Measurements from ENCODE around the gene SH3RF3.
"Not testable (repeated sequence)": the region's sequence is repeated elsewhere in the genome, so short reads cannot be mapped to it uniquely, and the experiment has no call there.

Gene SH3RF3

GRCh38 chr2:109160714-109161440, 31.9 kb downstream of the SH3RF3 start:
- no peak for DNase-seq

GRCh38 chr2:109162367-109162766, 33.4 kb downstream of the SH3RF3 start:
- DNase-seq: not testable (repeated sequence)

GRCh38 chr2:109162999-109163398, 34.0 kb downstream of the SH3RF3 start:
- DNase-seq: no peak

GRCh38 chr2:109164311-109164710, 35.3 kb downstream of the SH3RF3 start:
- no peak for DNase-seq

GRCh38 chr2:109164739-109165221, 35.8 kb downstream of the SH3RF3 start:
- DNase-seq: no peak

- DNase-seq: no peak
These were observed 37.8 kb downstream of the SH3RF3 start for GRCh38 chr2:109166811-109167210.

GRCh38 chr2:109168086-109168485, 39.1 kb downstream of the SH3RF3 start:
- DNase-seq: no peak

GRCh38 chr2:109168716-109169115, 39.7 kb downstream of the SH3RF3 start:
- no peak for DNase-seq

GRCh38 chr2:109170645-109171044, 41.6 kb downstream of the SH3RF3 start:
- no peak for DNase-seq

GRCh38 chr2:109171444-109172334, 42.7 kb downstream of the SH3RF3 start:
- DNase-seq: no peak

GRCh38 chr2:109172556-109173105, 43.6 kb downstream of the SH3RF3 start:
- DNase-seq: no peak

GRCh38 chr2:109173311-109174171, 44.5 kb downstream of the SH3RF3 start:
- DNase-seq: no peak

- no peak for DNase-seq
These were observed 45.2 kb downstream of the SH3RF3 start for GRCh38 chr2:109174214-109174613.

- DNase-seq: no peak
These were observed 45.8 kb downstream of the SH3RF3 start for GRCh38 chr2:109174626-109175349.

GRCh38 chr2:109175350-109175678, 46.3 kb downstream of the SH3RF3 start:
- DNase-seq: no peak

- no peak for DNase-seq
These were observed 47.9 kb downstream of the SH3RF3 start for GRCh38 chr2:109176928-109177327.

GRCh38 chr2:109177635-109178034, 48.6 kb downstream of the SH3RF3 start:
- no peak for DNase-seq

- no peak for DNase-seq
These were observed 50.0 kb downstream of the SH3RF3 start for GRCh38 chr2:109178968-109179367.

- DNase-seq: no peak
These were observed 51.8 kb downstream of the SH3RF3 start for GRCh38 chr2:109180786-109181185.

- DNase-seq: no peak
These were observed 53.4 kb downstream of the SH3RF3 start for GRCh38 chr2:109182426-109182825.

GRCh38 chr2:109183871-109184270, 54.9 kb downstream of the SH3RF3 start:
- DNase-seq: no peak

- no peak for DNase-seq
These were observed 55.4 kb downstream of the SH3RF3 start for GRCh38 chr2:109184368-109184767.

Data from NCI-H748 treated with DMSO at 0.1 percent for 48 hours (cell line).